ENCODE measurements around the gene TBC1D8B.
A peak's percentile ranks its signal among the peaks of the same experiment; 100 is the strongest.
"Not testable (repeated sequence)": the region's sequence is repeated elsewhere in the genome, so short reads cannot be mapped to it uniquely, and the experiment has no call there.

The TBC1D8B gene

GRCh38 chrX:106802388-106803275 is at the start of gene TBC1D8B:
TSS of gene TBC1D8B (plus strand) at chrX:106802673. CDS start at chrX:106802854, 181 bp downstream.
- FAIRE-seq, result no peak
- peak; percentile 11 for DNase-seq (ENCODE audit: insufficient read length, low spot score)

- not testable (repeated sequence) for DNase-seq (ENCODE audit: insufficient read length, low spot score); FAIRE-seq
These were observed 33.2 kb upstream of the TBC1D8B start for GRCh38 chrX:106769288-106769687.

- no peak for DNase-seq (ENCODE audit: insufficient read length, low spot score)
- FAIRE-seq, result no peak
These were observed 27.5 kb upstream of the TBC1D8B start for GRCh38 chrX:106774981-106775380.

GRCh38 chrX:106780264-106780663 is 22.2 kb upstream of the TBC1D8B start:
- FAIRE-seq (no peak), DNase-seq (ENCODE audit: insufficient read length, low spot score) (no peak)

GRCh38 chrX:106780664-106781377 is 21.7 kb upstream of the TBC1D8B start:
- DNase-seq (ENCODE audit: insufficient read length, low spot score), result no peak
- FAIRE-seq, result no peak

- DNase-seq (ENCODE audit: insufficient read length, low spot score), result no peak
These were observed 18.8 kb upstream of the TBC1D8B start for GRCh38 chrX:106783716-106784115.

GRCh38 chrX:106791495-106791894 is 11.0 kb upstream of the TBC1D8B start:
- FAIRE-seq, result no peak
- no peak for DNase-seq (ENCODE audit: insufficient read length, low spot score)

More at GRCh38 chrX:106783716-106784115, 18.8 kb upstream of the TBC1D8B start:
- no peak for FAIRE-seq

GRCh38 chrX:106802063-106802387 is 448 bp upstream of the TBC1D8B start:
- FAIRE-seq (no peak), DNase-seq (ENCODE audit: insufficient read length, low spot score) (no peak)

GRCh38 chrX:106811131-106811910 is 8.8 kb downstream of the TBC1D8B start:
- no peak for DNase-seq (ENCODE audit: insufficient read length, low spot score)
- FAIRE-seq, result no peak

- not testable (repeated sequence) for FAIRE-seq; DNase-seq (ENCODE audit: insufficient read length, low spot score)
These were observed 10.5 kb downstream of the TBC1D8B start for GRCh38 chrX:106812930-106813329.

GRCh38 chrX:106814093-106814492 is 11.6 kb downstream of the TBC1D8B start:
- not testable (repeated sequence) for DNase-seq (ENCODE audit: insufficient read length, low spot score); FAIRE-seq

GRCh38 chrX:106862972-106863688 is 60.7 kb downstream of the TBC1D8B start:
- no peak for FAIRE-seq
- DNase-seq (ENCODE audit: insufficient read length, low spot score), result no peak

- no peak for FAIRE-seq
These were observed 61.2 kb downstream of the TBC1D8B start for GRCh38 chrX:106863697-106864096.

GRCh38 chrX:106872796-106873195 is 70.3 kb downstream of the TBC1D8B start:
- DNase-seq (ENCODE audit: insufficient read length, low spot score); FAIRE-seq: not testable (repeated sequence)

More at GRCh38 chrX:106863697-106864096, 61.2 kb downstream of the TBC1D8B start:
- DNase-seq (ENCODE audit: insufficient read length, low spot score), result no peak

GRCh38 chrX:106874075-106874474 is 71.6 kb downstream of the TBC1D8B start:
- no peak for DNase-seq (ENCODE audit: insufficient read length, low spot score)
- FAIRE-seq, result no peak

GRCh38 chrX:106875151-106875550 is 72.7 kb downstream of the TBC1D8B start:
- no peak for FAIRE-seq
- no peak for DNase-seq (ENCODE audit: insufficient read length, low spot score)

- DNase-seq (ENCODE audit: insufficient read length, low spot score) (no peak), FAIRE-seq (no peak)
These were observed 87.0 kb downstream of the TBC1D8B start for GRCh38 chrX:106889468-106889867.

GRCh38 chrX:106891762-106892460 is 89.4 kb downstream of the TBC1D8B start:
- DNase-seq (ENCODE audit: insufficient read length, low spot score) (no peak), FAIRE-seq (no peak)

GRCh38 chrX:106894392-106894909 is 92.0 kb downstream of the TBC1D8B start:
- FAIRE-seq (no peak), DNase-seq (ENCODE audit: insufficient read length, low spot score) (peak; percentile 20)

Measured in HTR-8/SVneo (cell line).